Ovary (tissue), 9 donors: ENCODE results near the gene KIF3C. TPM values are rescaled to one million over a fixed set of nuclear protein-coding genes. Genes with fewer than 3 reads are reported as not detected.

Experiments used
- DNase-seq, 5 donors: peaks; one replicate each; pipeline ENCODE4 v3.0.0-alpha.2; 2019 to 2020
- H3K27ac ChIP-seq, 2 donors: fragments of 200-600 bp; one replicate each; pipeline versions ENCODE4 v1.5.1 to v1.8.0; 2019 to 2022
- H3K27me3 ChIP-seq: fragments of 200-600 bp; one replicate; pipeline ENCODE4 v1.8.0; 2022
- H3K36me3 ChIP-seq: fragments of 200-600 bp; sonication (generic); one replicate; pipeline ENCODE4 v1.5.1; 2019
- H3K4me1 ChIP-seq: one replicate; pipeline ENCODE4 v1.8.1; 2013; ENCODE audit warnings: mild to moderate bottlenecking, moderate library complexity; ENCODE audit not compliant: insufficient read depth
- H3K4me3 ChIP-seq: fragments of 200-600 bp; sonication (generic); one replicate; pipeline ENCODE4 v1.5.1; 2017
- H3K9me3 ChIP-seq, 2 donors: fragments of 200-600 bp in 1 of 2; sonication (generic) in 1 of 2; one replicate each; pipeline versions ENCODE4 v1.5.1 to v1.8.1; 2013 to 2019; ENCODE audit warnings: mild to moderate bottlenecking in 1 of 2, moderate library complexity in 1 of 2
- CTCF ChIP-seq, 3 donors: fragments of 450-650 bp in 2 of 3; fragments of 200-600 bp in 1 of 3; IDR thresholded peaks; one replicate each; pipeline versions ENCODE4 v1.5.1 to v1.8.0; 2016 to 2022; ENCODE audit warnings: antibody characterized with exemption in 3 of 3, mild to moderate bottlenecking in 1 of 3
- EP300 ChIP-seq: sonication (generic); formaldehyde crosslinking; IDR thresholded peaks from one replicate; pipeline ENCODE4 v1.6.1; 2017; ENCODE audit warnings: antibody characterized with exemption
- POLR2A ChIP-seq: fragments of 450-650 bp; IDR thresholded peaks from one replicate; pipeline ENCODE4 v1.6.1; 2017; ENCODE audit warnings: antibody characterized with exemption, mild to moderate bottlenecking, moderate library complexity
- WGBS, 3 donors: extraction: QIAGEN DNeasy Blood & Tissue Kit in 1 of 3; methylation state at CpG; one replicate each; pipeline versions ENCODE4 v1.1.5 to v1.1.7; 2013 to 2017; 5-methylcytosine and 5-hydroxymethylcytosine counted together
- intact Hi-C, 4 donors: fragments of 100-400 bp; cut with DNase I; formaldehyde crosslinking; loops; one replicate each; pipeline versions ENCODE4 v1.11.0 to v1.15.1; 2022 to 2023
- polyA plus RNA-seq, 2 donors: library from polyadenylated mRNA; stranded (reverse); fragments of 200-250 nt in 1 of 2; fragments of 350-450 nt in 1 of 2; fragmentation: Illumina TruSeq in 1 of 2; extraction: RNeasy Lipid Tissue Mini Kit (QIAGEN cat#74804) in 1 of 2; gene quantifications; one replicate each; pipeline ENCODE4 v1.2.3, GENCODE V29; 2013 to 2014
- total RNA-seq, 7 donors: library from RNA; depleted of rRNA in 2 of 7; stranded (reverse); fragments of >200 nt in 2 of 7; fragmentation: NEBNext Ultra II Directional in 3 of 7; extraction: Animal tissue kit (Norgen Biotek cat#: 25700) in 3 of 7; gene quantifications; one replicate each; pipeline versions ENCODE4 v1.1.0 to v1.2.4, GENCODE V29; 2016 to 2023
- donor health status: DM: no; HTN: no; CAD: no; lungs with moderate emphysema.
- donor health status: DM: no; HTN: no; CAD: no.
- donor health status: Bipolar disorder and iron deficiency.
- donor health status: DM: yes; HTN: yes; CAD: no.
- donor health status: DM: no; HTN: no; CAD: no.
- donor health status: DM: yes; HTN: yes; CAD: no.

KIF3C gene
- total and polyA plus RNA-seq, 9 donors: 5.1 to 16.0 (median 8.1) TPM

DNA sequence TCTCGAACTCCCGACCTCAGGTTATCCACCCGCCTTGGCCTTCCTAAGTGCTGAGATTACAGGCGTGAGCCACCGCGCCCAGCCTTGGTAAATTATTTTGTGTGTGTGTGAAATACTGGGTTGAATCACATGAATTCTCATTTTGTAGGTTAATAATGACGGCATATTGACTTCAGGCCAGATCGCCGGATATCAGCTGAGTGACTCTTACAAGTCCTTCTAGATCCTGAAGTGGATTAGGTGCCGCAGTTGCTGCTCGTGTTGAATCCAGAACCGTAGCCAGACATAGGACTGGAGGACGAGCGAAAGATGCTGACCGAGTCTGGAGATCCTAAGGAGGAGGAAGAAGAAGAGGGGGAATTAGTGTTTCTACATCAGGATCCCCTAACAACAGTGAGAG is 12.2 kb upstream of the KIF3C start:
- DNase-seq: no peak

GRCh38 chr2:25993049-25993448 is 10.8 kb upstream of the KIF3C start:
- H3K27me3 ChIP-seq: no peaks in the 10 kb centered on the region
- H3K27ac ChIP-seq: no peak overlapping the region
- intact Hi-C loops: loop anchor here in 3 of 4 donors (5.0 to 10.0 kb wide), 3 partner anchors 149 to 154 kb away; no protein-coding TSS in a partner anchor
- 79 to 89% (median 85%) methylated on average over 5 of the region's 5 CpGs for WGBS, 3 donors
- no peaks in the 10 kb centered on the region for H3K4me1 ChIP-seq
- no peaks in the 10 kb centered on the region for H3K9me3 ChIP-seq
- TF ChIP-seq EP300: no peak
- no peak for TF ChIP-seq CTCF (IDR thresholded peaks at IDR 0.05)
- TF ChIP-seq POLR2A: no peak
- DNase-seq: no peak
- no peak overlapping the region for H3K4me3 ChIP-seq
- H3K36me3 ChIP-seq: no peaks in the 10 kb centered on the region

More for the DNA sequence above, 12.2 kb upstream of the KIF3C start:
- Histone ChIP-seq H3K36me3 (no peaks in the 10 kb centered on the region), H3K4me3 (no peak overlapping the region), H3K9me3 (no peaks in the 10 kb centered on the region), H3K27ac (no peak overlapping the region), H3K4me1 (no peaks in the 10 kb centered on the region), H3K27me3 (no peaks in the 10 kb centered on the region)
- 91 to 94% (median 93%) methylated on average over 15 of the region's 15 CpGs for WGBS, 3 donors
- TF ChIP-seq EP300 (no peak), CTCF (IDR thresholded peaks at IDR 0.05) (no peak), POLR2A (no peak)
- intact Hi-C loops: loop anchor here in 3 of 4 donors (5.0 to 10.0 kb wide), 3 partner anchors 148 to 153 kb away; no protein-coding TSS in a partner anchor

GRCh38 chr2:25992556-25992955 is 10.3 kb upstream of the KIF3C start:
- TF ChIP-seq POLR2A: no peak
- TF ChIP-seq CTCF (IDR thresholded peaks at IDR 0.05): no peak
- TF ChIP-seq EP300: no peak
- intact Hi-C loops: loop anchor here in 3 of 4 donors (5.0 to 10.0 kb wide), 3 partner anchors 150 to 155 kb away; no protein-coding TSS in a partner anchor
- no peaks in the 10 kb centered on the region for H3K27me3 ChIP-seq
- no peak overlapping the region for H3K4me3 ChIP-seq
- no peaks in the 10 kb centered on the region for H3K36me3 ChIP-seq
- no peak for DNase-seq
- H3K27ac ChIP-seq: no peak overlapping the region
- no peaks in the 10 kb centered on the region for H3K4me1 ChIP-seq
- H3K9me3 ChIP-seq: no peaks in the 10 kb centered on the region
- WGBS, 3 donors: 86 to 87% (median 87%) methylated on average over 8 of the region's 8 CpGs

DNA sequence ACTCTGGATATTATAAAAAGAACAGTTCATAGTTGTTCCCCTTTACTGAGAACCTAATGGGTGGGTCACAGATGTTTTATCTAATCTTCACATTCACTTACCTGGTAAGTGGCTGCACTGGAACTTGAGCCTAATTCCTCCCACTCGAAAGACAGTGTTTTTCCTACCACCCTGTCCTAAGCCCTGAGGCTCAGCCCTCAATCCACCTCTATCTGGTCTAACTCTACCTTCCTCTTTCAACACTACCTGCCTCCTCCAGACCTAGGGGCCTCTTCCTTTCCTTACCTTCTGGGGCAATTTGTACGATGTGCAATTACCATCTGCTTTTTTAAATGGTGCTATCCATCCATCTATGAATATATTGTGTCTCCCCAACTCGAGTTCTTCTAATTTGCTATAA is 9.7 kb upstream of the KIF3C start:
- DNase-seq: no peak
- no peaks in the 10 kb centered on the region for H3K9me3 ChIP-seq
- no peaks in the 10 kb centered on the region for H3K4me1 ChIP-seq
- intact Hi-C loops: loop anchor here in 3 of 4 donors (5.0 to 10.0 kb wide), 3 partner anchors 150 to 155 kb away; no protein-coding TSS in a partner anchor
- TF ChIP-seq POLR2A (no peak), EP300 (no peak), CTCF (IDR thresholded peaks at IDR 0.05) (no peak)
- H3K36me3 ChIP-seq: no peaks in the 10 kb centered on the region
- WGBS, 3 donors: 63 to 70% (median 64%) methylated on average over 3 of the region's 3 CpGs
- no peaks in the 10 kb centered on the region for H3K27me3 ChIP-seq
- H3K4me3 ChIP-seq: no peak overlapping the region
- no peak overlapping the region for H3K27ac ChIP-seq
